Activated naive CD8-positive, alpha-beta T cell treated with anti-CD3 and anti-CD28 coated beads, Interleukin-2, amount 10 ng/mL, durations not matched to agents 7 days and 5 days (primary cell): ENCODE data around the gene PLOD1. TPM values are rescaled to one million over a fixed set of nuclear protein-coding genes. Genes with fewer than 3 reads are reported as not detected.
"Not testable (repeated sequence)": the region's sequence is repeated elsewhere in the genome, so short reads cannot be mapped to it uniquely, and the experiment has no call there.

Experiments
- ATAC-seq: fragments of 150-1000 bp; cut with Tn5 transposase; one replicate; pipeline ENCODE4 v1.10.0; 2021; ENCODE audit warnings: low read depth, moderate library complexity
- POLR2A ChIA-PET: fragments of 350-600 bp; sonication (Branson Sonifier 250); formaldehyde crosslinking; loops from one replicate; lab custom pipeline; 2021; ENCODE audit warnings: antibody characterized with exemption; lab: Charles Lee
- DNase-seq: peaks from one replicate; pipeline ENCODE4 v3.0.0; 2021
- H3K27ac Mint-ChIP-seq: one replicate; pipeline ENCODE4 v1.8.0; 2022; ENCODE audit warnings: mild to moderate bottlenecking, mixed read lengths
- H3K27me3 Mint-ChIP-seq: one replicate; pipeline ENCODE4 v1.8.0; 2022; ENCODE audit warnings: mild to moderate bottlenecking, moderate library complexity, mixed read lengths
- H3K36me3 Mint-ChIP-seq: one replicate; pipeline ENCODE4 v1.8.0; 2021; ENCODE audit warnings: mild to moderate bottlenecking, mixed read lengths
- H3K4me1 Mint-ChIP-seq: one replicate; pipeline ENCODE4 v1.8.0; 2021; ENCODE audit warnings: mixed read lengths
- H3K4me3 Mint-ChIP-seq: one replicate; pipeline ENCODE4 v1.8.0; 2022; ENCODE audit warnings: mild to moderate bottlenecking, moderate library complexity, mixed read lengths
- H3K9me3 Mint-ChIP-seq: one replicate; pipeline ENCODE4 v1.8.0; 2021; ENCODE audit warnings: mixed read lengths
- total RNA-seq, 2 experiments: library from RNA; stranded (reverse); gene quantifications; one replicate each; pipeline ENCODE4 v1.2.3, GENCODE V29; 2021

Gene PLOD1
- total RNA-seq, 2 experiments from 2014 or later = 16.8 to 21.0 TPM

DNA sequence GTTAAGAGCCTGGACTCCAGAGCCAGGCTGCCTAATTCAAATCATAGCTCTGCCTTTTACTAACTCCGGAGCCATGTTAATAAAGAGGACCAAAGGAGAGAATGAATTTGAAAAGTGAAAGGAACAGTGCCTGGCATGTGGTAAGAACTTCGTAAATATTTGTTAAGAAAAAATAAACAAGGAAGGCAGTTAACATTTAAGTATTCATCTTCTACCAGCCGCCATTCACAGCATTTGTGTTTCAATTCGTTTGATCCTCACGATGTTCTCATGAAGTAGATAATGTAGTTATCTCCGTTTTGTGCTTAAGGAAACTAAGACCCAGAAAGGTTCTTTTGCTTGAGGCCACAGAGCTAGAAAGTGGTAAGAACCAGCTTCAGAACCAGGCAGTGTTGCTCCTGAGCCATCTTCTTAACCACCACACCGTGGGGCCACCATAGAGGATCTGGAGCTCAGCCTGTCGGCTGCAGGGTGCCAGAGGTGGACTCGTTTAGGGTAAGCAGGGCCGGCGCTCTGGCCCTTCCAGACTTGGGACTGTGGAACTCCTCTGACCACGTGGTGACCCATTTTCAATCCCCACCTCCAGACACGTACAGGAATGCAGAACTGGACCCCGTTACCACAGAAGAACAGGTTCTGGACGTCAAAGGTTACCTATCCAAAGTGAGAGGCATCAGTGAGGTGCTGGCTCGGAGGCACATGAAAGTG is 57.6 kb downstream of the PLOD1 start:
- POLR2A ChIA-PET = interaction anchor here (0.6 to 1.1 kb wide), 2 partner anchors 84 to 180 kb away, joined by 3 to 4 read pairs; no protein-coding TSS in a partner anchor

DNA sequence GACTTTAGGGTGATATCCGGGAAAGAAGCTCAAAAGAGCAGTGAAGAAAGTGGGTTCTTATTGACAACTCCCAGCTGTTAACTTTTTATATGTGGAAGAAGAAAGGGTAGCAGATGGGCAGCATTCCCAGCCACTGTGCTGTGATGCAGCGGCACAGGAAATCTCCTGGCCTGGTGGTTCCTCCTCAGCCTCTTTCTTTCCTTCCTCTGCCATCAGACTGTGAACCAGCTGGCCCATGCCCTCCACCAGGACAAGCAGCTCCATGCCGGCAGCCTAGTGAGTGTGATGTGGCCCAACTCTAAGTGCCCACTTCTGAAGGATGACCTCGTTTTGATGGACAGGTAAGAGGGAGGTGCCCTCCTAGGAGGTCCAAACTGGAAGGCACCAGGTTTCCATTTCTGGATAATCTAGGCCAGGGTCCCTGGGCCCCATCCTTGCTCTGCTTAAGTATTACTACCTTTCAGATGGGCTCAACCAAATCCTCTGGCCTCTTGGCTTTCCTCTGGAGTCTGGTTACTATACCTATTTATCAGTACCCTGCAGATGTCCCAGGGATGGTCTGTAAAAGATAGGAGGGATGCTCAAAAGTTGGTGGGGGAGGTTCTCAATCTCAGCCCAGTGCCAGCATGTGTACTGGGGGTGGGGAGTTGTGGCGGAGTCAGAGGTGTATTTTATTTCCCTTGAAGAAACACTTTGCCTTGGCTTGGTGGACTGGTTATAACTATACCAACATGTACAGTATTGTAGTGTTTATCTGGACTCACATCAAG is 62.7 kb downstream of the PLOD1 start:
- no peak for DNase-seq
- ATAC-seq = no peak
- POLR2A ChIA-PET = interaction anchor here (0.6 to 1.3 kb wide), 3 partner anchors 17 to 88 kb away, joined by 3 to 4 read pairs (median 4); partner anchors contain the start of gene MFN2
- Mint-ChIP-seq H3K27me3 (no peaks in the 10 kb centered on the region), H3K27ac (no peak overlapping the region), H3K4me1 (no peaks in the 10 kb centered on the region), H3K36me3 (peaks cover 18% of the 10 kb centered on the region), H3K9me3 (no peaks in the 10 kb centered on the region), H3K4me3 (no peak overlapping the region)

More for the DNA sequence above, 57.6 kb downstream of the PLOD1 start:
- Mint-ChIP-seq H3K4me1 (peaks cover 5% of the 10 kb centered on the region), H3K4me3 (no peak overlapping the region), H3K9me3 (no peaks in the 10 kb centered on the region), H3K36me3 (peaks cover 22% of the 10 kb centered on the region), H3K27ac (no peak overlapping the region), H3K27me3 (no peaks in the 10 kb centered on the region)
- no peak for ATAC-seq
- DNase-seq = no peak

DNA sequence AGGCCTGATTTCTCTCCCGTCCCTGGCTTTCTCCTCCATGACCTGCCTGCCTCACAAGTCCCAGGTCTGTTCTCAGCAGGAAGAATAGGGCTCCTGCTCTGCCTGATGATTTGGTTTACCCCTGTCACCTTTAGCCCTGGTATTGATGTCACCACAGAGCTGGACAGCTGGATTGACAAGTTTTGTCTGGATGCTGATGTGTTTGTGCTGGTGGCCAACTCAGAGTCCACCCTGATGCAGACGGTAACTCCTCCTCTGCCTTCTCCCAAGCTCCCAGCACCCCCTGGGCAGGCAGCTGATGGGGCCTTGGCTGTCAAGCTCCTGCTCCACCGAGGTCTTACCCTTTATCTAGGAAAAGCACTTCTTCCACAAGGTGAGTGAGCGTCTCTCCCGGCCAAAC is 64.1 kb downstream of the PLOD1 start:
- no peak for ATAC-seq
- no peak overlapping the region for H3K27ac Mint-ChIP-seq

DNA sequence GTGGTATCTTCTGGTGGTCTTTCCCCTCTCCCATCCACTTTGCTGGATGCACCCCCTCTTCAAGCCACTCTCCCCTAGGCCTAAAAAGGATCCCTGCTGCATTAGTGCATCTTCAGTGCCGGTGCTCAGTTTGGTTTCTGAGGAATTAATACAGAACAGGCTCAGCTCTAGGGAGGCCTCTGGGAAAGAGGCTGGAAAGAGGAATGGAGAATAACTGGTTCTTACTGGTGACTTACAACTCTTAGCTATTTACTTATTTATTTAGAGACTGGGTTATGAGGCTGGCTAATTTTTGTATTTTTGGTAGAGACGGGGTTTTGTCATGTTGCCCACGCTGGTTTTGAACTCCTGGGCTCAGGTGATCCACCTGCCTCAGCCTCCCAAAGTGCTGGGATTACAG is 64.7 kb downstream of the PLOD1 start:
- Mint-ChIP-seq H3K27ac (no peak overlapping the region), H3K27me3 (no peaks in the 10 kb centered on the region), H3K4me1 (no peaks in the 10 kb centered on the region), H3K36me3 (peaks cover 21% of the 10 kb centered on the region), H3K9me3 (no peaks in the 10 kb centered on the region), H3K4me3 (no peak overlapping the region)
- POLR2A ChIA-PET = no interaction called here
- DNase-seq (no peak), ATAC-seq (no peak)

More for the DNA sequence above, 64.1 kb downstream of the PLOD1 start:
- Mint-ChIP-seq H3K4me1 (no peaks in the 10 kb centered on the region), H3K9me3 (no peaks in the 10 kb centered on the region), H3K27me3 (no peaks in the 10 kb centered on the region), H3K4me3 (no peak overlapping the region), H3K36me3 (peaks cover 21% of the 10 kb centered on the region)
- DNase-seq = no peak
- POLR2A ChIA-PET = no interaction called here

DNA sequence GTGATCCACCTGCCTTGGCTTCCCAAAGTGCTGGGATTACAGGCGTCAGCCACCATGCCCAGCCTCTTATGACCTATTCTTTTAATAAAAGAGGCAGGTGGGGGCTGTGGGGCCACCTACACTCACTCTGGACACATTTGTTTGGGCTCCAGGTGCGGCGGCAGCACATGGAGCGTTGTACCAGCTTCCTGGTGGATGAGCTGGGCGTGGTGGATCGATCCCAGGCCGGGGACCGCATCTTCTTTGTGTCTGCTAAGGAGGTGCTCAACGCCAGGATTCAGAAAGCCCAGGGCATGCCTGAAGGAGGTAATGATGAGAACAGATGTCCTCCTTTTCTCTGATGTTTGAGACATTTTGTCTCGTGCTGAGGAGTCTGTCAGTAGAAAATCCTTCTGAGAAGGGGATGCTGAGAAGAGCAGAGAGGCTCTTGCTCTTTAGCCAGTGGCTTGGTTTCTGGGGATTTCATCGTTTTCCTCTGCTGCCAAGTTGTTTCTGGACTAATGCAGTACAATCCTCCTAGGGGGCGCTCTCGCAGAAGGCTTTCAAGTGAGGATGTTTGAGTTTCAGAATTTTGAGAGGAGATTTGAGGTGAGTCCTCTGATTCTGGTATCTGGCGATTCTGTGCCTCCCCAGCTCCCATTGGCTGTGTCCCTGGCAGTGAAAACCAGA is 66.9 kb downstream of the PLOD1 start:
- POLR2A ChIA-PET = interaction anchor here (1.3 kb wide), 1 partner anchor 94 kb away, joined by 3 read pairs; no protein-coding TSS in a partner anchor
- Mint-ChIP-seq H3K36me3 (peaks cover 31% of the 10 kb centered on the region), H3K27ac (peak overlapping the region; percentile 25)

DNA sequence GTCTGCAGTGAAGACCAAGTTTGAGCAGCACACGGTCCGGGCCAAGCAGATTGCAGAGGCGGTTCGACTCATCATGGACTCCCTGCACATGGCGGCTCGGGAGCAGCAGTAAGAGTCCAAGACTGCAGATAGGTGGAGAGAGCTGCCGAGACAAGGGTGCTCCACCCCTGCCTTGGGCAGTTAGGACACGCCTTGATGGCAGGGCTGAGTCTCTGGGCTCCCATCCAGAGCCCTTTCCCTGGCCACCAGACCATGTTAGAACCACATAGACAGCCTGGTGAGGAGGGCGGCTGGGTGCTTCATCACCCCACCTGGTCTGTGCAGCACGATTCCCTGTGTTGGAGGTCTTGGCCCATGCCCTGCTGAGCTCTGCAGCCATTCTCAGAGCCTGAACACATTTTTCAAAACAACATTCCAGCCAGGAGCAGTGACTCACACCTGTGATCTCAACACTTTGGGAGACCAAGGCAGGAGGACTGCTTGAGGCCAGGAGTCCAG is 67.5 kb downstream of the PLOD1 start:
- Mint-ChIP-seq H3K9me3 (no peaks in the 10 kb centered on the region), H3K27me3 (no peaks in the 10 kb centered on the region), H3K4me1 (no peaks in the 10 kb centered on the region), H3K27ac (no peak overlapping the region), H3K4me3 (no peak overlapping the region), H3K36me3 (peaks cover 31% of the 10 kb centered on the region)
- no peak for DNase-seq
- no peak for ATAC-seq
- POLR2A ChIA-PET = interaction anchor here (1.3 kb wide), 1 partner anchor 94 kb away, joined by 3 read pairs; no protein-coding TSS in a partner anchor

More for the DNA sequence above, 66.9 kb downstream of the PLOD1 start:
- Mint-ChIP-seq H3K27me3 (no peaks in the 10 kb centered on the region), H3K4me1 (no peaks in the 10 kb centered on the region), H3K4me3 (no peak overlapping the region), H3K9me3 (no peaks in the 10 kb centered on the region)
- ATAC-seq (no peak), DNase-seq (peak; percentile 49)

DNA sequence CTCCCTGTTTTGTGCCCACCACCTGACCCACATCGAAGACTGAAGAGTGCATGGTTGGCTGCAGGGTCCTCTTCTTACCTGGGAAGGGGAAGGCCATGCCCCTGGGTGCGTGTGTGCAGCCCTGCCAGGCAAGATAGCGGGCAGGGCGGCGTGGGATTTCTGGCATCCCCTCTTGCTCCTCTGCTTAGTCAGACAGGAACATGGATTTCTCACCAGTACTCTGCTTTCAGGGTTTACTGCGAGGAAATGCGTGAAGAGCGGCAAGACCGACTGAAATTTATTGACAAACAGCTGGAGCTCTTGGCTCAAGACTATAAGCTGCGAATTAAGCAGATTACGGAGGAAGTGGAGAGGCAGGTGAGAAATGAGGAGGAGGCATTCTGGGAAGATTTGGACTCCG is 69.2 kb downstream of the PLOD1 start:
- Mint-ChIP-seq H3K4me3 (no peak overlapping the region), H3K27me3 (no peaks in the 10 kb centered on the region), H3K9me3 (no peaks in the 10 kb centered on the region), H3K36me3 (peaks cover 39% of the 10 kb centered on the region), H3K4me1 (no peaks in the 10 kb centered on the region), H3K27ac (no peak overlapping the region)
- POLR2A ChIA-PET = interaction anchor here (0.7 kb wide), 1 partner anchor 1313 kb away, joined by 3 read pairs; no protein-coding TSS in a partner anchor
- no peak for DNase-seq
- no peak for ATAC-seq

DNA sequence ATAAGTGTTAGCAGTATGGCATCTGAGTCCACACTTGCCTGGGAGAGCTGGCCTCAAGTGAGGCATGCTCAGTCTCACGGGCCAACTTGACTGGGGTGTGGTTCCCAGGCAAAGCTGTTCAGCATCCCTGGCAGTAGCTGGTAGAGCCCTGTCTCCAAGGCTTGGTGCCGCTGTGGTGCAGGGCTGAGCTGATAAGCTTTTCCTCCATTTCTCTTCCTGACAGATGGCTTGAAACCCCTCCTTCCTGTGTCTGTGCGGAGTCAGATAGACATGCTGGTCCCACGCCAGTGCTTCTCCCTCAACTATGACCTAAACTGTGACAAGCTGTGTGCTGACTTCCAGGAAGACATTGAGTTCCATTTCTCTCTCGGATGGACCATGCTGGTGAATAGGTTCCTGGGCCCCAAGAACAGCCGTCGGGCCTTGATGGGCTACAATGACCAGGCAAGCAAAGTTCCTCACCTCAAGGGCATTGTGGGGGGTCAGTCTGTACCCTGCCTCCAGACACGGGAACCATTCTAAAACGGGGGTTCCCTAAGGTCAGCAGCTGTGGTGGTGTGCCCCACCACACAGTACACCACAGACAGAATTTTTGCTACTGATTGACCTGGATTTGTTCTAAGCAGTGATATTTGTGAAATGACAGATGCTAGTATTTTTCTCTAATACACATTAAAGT is 71.1 kb downstream of the PLOD1 start:
- POLR2A ChIA-PET = interaction anchor here (1.2 kb wide), 1 partner anchor 97 kb away, joined by 5 read pairs; no protein-coding TSS in a partner anchor
- no peaks in the 10 kb centered on the region for H3K9me3 Mint-ChIP-seq
- no peaks in the 10 kb centered on the region for H3K4me1 Mint-ChIP-seq
- ATAC-seq (no peak), DNase-seq (no peak)
- no peak overlapping the region for H3K4me3 Mint-ChIP-seq
- no peak overlapping the region for H3K27ac Mint-ChIP-seq
- peaks cover 44% of the 10 kb centered on the region for H3K36me3 Mint-ChIP-seq
- no peaks in the 10 kb centered on the region for H3K27me3 Mint-ChIP-seq

DNA sequence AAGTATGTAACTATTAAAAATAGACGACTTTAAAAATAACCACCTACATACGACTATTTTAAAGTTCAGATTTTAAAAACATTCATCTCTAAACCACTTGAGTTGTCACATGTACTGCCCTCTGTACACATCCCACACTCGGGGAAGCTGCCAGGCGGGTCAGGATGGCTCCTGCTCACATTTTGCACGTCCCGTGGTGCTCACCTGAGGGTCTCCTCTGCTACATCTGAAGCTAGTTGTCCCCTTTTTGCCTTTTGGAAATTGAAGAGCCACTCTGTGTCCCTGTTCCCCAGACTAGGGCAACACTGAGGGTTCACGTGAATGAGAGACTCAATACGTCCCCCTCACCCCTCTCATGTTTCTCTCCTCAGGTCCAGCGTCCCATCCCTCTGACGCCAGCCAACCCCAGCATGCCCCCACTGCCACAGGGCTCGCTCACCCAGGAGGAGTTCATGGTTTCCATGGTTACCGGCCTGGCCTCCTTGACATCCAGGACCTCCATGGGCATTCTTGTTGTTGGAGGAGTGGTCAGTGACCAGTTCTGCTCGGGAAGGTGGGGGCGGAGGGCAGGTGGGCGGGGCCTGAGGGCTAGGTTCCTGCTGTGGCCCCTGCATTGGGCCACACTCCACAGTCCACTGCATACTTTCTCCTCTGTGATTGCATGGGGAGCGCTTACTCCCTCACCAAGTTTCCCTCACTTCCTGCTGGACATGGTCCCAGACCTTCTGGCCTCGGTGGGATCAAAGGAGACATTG is 71.8 kb downstream of the PLOD1 start:
- POLR2A ChIA-PET = no interaction called here
- H3K36me3 Mint-ChIP-seq = peaks cover 46% of the 10 kb centered on the region

DNA sequence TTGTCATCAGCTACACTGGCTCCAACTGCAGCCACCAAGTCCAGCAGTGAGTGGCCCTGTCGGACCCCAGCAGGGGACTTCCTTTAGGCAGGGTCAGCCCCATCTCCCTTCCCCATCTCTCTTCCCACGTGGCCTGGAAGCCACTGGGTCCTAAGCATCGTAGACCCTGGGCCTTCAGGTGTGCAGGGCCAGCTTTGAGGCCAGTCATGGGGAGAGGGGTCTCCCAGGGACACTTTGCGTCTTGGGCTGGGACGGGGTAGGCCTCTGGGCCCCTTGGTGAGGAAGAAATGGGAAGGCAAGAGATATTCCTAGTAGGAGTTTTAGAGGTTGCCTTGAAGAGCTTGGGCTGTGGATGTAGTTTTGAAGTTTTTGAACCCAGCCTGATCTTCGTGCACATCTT is 72.7 kb downstream of the PLOD1 start:
- H3K9me3 Mint-ChIP-seq = no peaks in the 10 kb centered on the region
- peaks cover 50% of the 10 kb centered on the region for H3K36me3 Mint-ChIP-seq
- H3K4me3 Mint-ChIP-seq = no peak overlapping the region
- H3K27ac Mint-ChIP-seq = no peak overlapping the region
- no peaks in the 10 kb centered on the region for H3K27me3 Mint-ChIP-seq
- POLR2A ChIA-PET = interaction anchor here (0.8 kb wide), 1 partner anchor 12 kb away, joined by 3 read pairs; the partner anchor contains the start of gene MIIP
- DNase-seq (no peak), ATAC-seq (no peak)
- H3K4me1 Mint-ChIP-seq = peaks cover 4% of the 10 kb centered on the region

More for the DNA sequence above, 71.8 kb downstream of the PLOD1 start:
- DNase-seq (no peak), ATAC-seq (no peak)
- H3K4me3 Mint-ChIP-seq = no peak overlapping the region
- no peaks in the 10 kb centered on the region for H3K4me1 Mint-ChIP-seq
- no peaks in the 10 kb centered on the region for H3K27me3 Mint-ChIP-seq
- H3K27ac Mint-ChIP-seq = no peak overlapping the region
- H3K9me3 Mint-ChIP-seq = no peaks in the 10 kb centered on the region

DNA sequence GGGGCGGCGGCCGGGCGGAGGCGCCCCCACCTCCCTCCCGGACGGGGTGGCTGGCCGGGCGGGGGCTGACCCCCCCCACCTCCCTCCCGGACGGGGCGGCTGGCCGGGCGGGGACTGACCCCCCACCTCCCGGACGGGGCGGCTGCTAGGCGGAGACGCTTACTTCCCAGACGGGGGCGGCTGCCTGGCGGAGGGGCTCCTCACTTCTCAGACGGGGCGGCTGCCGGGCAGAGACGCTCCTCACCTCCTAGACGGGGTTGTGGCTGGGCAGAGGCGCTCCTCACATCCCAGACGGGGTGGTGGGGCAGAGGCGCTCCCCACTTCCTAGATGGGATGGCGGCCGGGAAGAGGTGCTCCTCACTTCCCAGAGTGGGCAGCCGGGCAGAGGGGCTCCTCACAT is 73.8 kb downstream of the PLOD1 start:
- Mint-ChIP-seq H3K36me3 (peaks cover 44% of the 10 kb centered on the region), H3K4me1 (peaks cover 15% of the 10 kb centered on the region)
- DNase-seq, H3K4me3 Mint-ChIP-seq, H3K27ac Mint-ChIP-seq, H3K9me3 Mint-ChIP-seq, POLR2A ChIA-PET, H3K27me3 Mint-ChIP-seq, ATAC-seq: not testable (repeated sequence)

DNA sequence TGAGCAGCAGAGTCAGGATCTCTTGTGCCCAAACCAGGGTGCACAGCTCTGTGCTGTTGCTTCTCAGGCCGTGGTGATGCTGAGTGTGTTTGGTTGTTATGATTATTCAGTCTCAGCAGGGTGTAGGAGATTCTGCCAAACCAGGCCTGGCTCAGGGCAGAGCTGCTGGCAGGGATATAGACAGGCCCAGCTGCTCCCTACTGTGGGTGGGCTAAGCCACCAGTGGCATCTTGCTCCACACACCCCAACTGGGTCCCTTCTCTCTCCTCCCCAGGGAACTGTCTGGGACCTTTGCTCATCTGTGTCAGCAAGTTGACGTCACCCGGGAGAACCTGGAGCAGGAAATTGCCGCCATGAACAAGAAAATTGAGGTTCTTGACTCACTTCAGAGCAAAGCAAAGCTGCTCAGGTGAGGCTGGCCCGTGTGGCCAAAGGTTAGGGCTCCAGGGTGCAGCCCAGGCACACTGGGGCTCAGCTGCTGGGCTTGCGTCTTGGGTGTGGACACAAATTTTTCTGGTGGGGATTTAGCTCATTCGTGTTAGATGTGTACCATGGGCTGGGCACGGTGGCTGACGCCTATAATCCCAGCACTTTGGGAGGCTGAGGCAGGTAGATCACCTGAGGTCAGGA is 74.9 kb downstream of the PLOD1 start:
- Mint-ChIP-seq H3K27me3 (no peaks in the 10 kb centered on the region), H3K9me3 (no peaks in the 10 kb centered on the region), H3K36me3 (peaks cover 47% of the 10 kb centered on the region), H3K27ac (no peak overlapping the region), H3K4me1 (peaks cover 21% of the 10 kb centered on the region), H3K4me3 (no peak overlapping the region)
- POLR2A ChIA-PET = no interaction called here
- no peak for ATAC-seq
- DNase-seq = no peak
